BLaER1 treated with 17β-estradiol and CSF1 and Interleukin-3, amounts not matched to agents 10 nM and 100 nM (cell line): ENCODE data around the gene PRKCA.
"Not testable (repeated sequence)": the region's sequence is repeated elsewhere in the genome, so short reads cannot be mapped to it uniquely, and the experiment has no call there.

Experiments
- H3K27ac ChIP-seq, 11 experiments: shearing (Covaris generic); formaldehyde crosslinking; 2 replicates each; pipeline ENCODE4 v1.8.1; 2022
- H3K27me3 ChIP-seq, 11 experiments: shearing (Covaris generic); formaldehyde crosslinking; 2 replicates each; pipeline ENCODE4 v1.8.1; 2022
- H3K36me3 ChIP-seq, 11 experiments: shearing (Covaris generic); formaldehyde crosslinking; 2 replicates each; pipeline ENCODE4 v1.8.1; 2022
- H3K4me1 ChIP-seq, 10 experiments: shearing (Covaris generic); formaldehyde crosslinking; 2 replicates each; pipeline ENCODE4 v1.8.1; 2022
- H3K4me2 ChIP-seq, 11 experiments: shearing (Covaris generic); formaldehyde crosslinking; 2 replicates each; pipeline ENCODE4 v1.8.1; 2022
- H3K4me3 ChIP-seq, 10 experiments: shearing (Covaris generic); formaldehyde crosslinking; 2 replicates each; pipeline ENCODE4 v1.8.1; 2022
- H3K9ac ChIP-seq, 11 experiments: shearing (Covaris generic); formaldehyde crosslinking; 2 replicates each; pipeline ENCODE4 v1.8.1; 2022
- H3K9me3 ChIP-seq, 11 experiments: shearing (Covaris generic); formaldehyde crosslinking; replicated peaks in 1 of 11; 2 replicates each; pipeline ENCODE4 v1.8.1; 2022
- H4K20me1 ChIP-seq, 11 experiments: shearing (Covaris generic); formaldehyde crosslinking; 2 replicates each; pipeline ENCODE4 v1.8.1; 2022
- Cebpa-rat ChIP-seq, 11 experiments: shearing (Covaris generic); IDR thresholded peaks; 2 replicates each; pipeline ENCODE4 v1.8.1; 2022

Gene PRKCA

DNA sequence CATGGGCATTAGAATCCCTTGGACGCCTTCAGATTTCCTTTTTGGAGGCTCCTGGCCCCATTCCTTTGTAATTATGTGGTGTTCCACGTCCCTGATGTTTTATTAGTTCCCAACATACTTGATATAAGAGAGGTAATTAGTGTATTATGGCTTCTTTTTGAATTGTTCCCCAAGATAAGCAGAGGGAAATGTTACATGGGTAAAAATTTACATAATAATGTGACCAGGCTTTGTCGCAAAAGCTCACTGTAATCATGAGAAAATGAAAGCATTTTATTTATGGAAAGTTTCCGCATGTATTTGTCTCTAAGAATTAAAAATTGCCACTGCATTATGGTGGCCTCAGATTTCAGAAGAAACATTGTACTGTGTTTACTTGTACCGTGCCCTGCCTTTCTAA lies 177.8 kb downstream of the PRKCA start:
- Histone ChIP-seq H3K4me3 (no peak overlapping the region), H3K4me2 (peak overlapping the region in 2 of 11 experiments; percentile 46 to 64; a peak in 3 of 22 replicates), H4K20me1 (peaks cover 0 to 2% (median 0%) of the 10 kb centered on the region in 11 experiments; a peak in 2 of 22 replicates), H3K9me3 (peaks cover 6 to 16% (median 9%) of the 10 kb centered on the region in 11 experiments; a peak in 16 of 22 replicates), H3K36me3 (peaks cover 0 to 17% (median 0%) of the 10 kb centered on the region in 11 experiments; a peak in 4 of 22 replicates), H3K27ac (no peak overlapping the region; a peak in 1 of 22 replicates), H3K27me3 (no peaks in the 10 kb centered on the region), H3K4me1 (peaks cover 0 to 64% (median 0%) of the 10 kb centered on the region in 10 experiments; a peak in 7 of 20 replicates), H3K9ac (no peak overlapping the region)
- TF ChIP-seq Cebpa-rat (IDR thresholded peaks at IDR 0.05): no peak

DNA sequence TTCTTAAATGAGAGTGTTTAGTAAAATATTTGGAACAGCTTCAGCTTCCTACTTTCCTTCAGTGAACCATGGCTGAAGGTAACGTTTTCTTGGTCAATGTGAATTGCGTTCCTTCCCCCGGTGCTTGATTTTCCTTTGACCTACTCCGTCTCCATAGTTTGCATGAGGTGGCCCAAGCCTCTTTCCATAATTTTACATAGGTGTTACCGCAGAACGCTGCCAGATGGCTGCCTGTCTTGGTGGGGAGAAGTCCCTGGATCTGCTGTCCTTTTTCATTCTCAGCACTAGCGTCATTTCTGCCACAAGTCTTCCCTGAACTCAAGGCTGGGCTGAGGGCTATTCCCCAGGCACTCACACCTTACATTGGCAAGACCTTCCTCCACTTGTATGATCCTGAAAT lies 178.4 kb downstream of the PRKCA start:
- Histone ChIP-seq H3K4me1 (peaks cover 0 to 64% (median 0%) of the 10 kb centered on the region in 10 experiments; a peak in 7 of 20 replicates), H3K4me2 (peak overlapping the region in 3 of 11 experiments; percentile 27 to 64 (median 46); a peak in 6 of 22 replicates), H3K27ac (peak overlapping the region in 1 of 11 experiments; percentile 6; a peak in 1 of 22 replicates), H3K27me3 (no peaks in the 10 kb centered on the region), H3K9ac (no peak overlapping the region), H3K9me3 (peaks cover 6 to 16% (median 9%) of the 10 kb centered on the region in 11 experiments; a peak in 16 of 22 replicates), H3K4me3 (no peak overlapping the region), H3K36me3 (peaks cover 0 to 14% (median 0%) of the 10 kb centered on the region in 11 experiments; a peak in 3 of 22 replicates), H4K20me1 (peaks cover 0 to 6% (median 0%) of the 10 kb centered on the region in 11 experiments; a peak in 2 of 22 replicates)
- TF ChIP-seq Cebpa-rat (IDR thresholded peaks at IDR 0.05): no peak

DNA sequence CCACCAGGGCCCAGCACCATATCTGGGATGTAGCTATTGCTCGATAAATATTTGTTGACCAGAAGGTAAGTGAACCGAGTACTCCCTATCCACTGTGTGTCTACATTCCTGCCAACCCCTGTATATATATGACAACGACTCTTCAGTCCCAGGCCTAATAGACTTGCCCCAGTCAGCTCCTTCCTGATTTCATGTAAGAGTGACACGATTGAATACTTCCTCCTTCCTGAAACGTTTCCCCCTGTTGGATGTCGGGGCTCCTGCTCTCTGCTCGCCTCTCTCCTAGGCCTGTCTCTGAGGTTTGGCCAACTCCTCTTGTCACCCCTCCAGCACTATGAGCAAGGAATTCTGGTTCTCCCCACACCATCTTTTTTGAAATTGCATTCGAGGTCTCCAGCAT lies 178.9 kb downstream of the PRKCA start:
- Histone ChIP-seq H3K27ac (peak overlapping the region in 1 of 11 experiments; percentile 6; a peak in 1 of 22 replicates), H3K4me3 (no peak overlapping the region), H3K9ac (no peak overlapping the region), H4K20me1 (peaks cover 0 to 6% (median 0%) of the 10 kb centered on the region in 11 experiments; a peak in 2 of 22 replicates), H3K4me2 (peak overlapping the region in 3 of 11 experiments; percentile 27 to 64 (median 46); a peak in 6 of 22 replicates), H3K9me3 (peaks cover 6 to 16% (median 9%) of the 10 kb centered on the region in 11 experiments; a peak in 16 of 22 replicates), H3K4me1 (peaks cover 0 to 59% (median 0%) of the 10 kb centered on the region in 10 experiments; a peak in 7 of 20 replicates), H3K27me3 (no peaks in the 10 kb centered on the region), H3K36me3 (peaks cover 0 to 16% (median 0%) of the 10 kb centered on the region in 11 experiments; a peak in 3 of 22 replicates)
- TF ChIP-seq Cebpa-rat (IDR thresholded peaks at IDR 0.05): no peak

- Histone ChIP-seq H3K27ac (no peak overlapping the region), H3K4me1 (peaks cover 0 to 46% (median 0%) of the 10 kb centered on the region in 10 experiments; a peak in 7 of 20 replicates), H3K4me2 (peak overlapping the region in 2 of 11 experiments; percentile 49 to 56; a peak in 4 of 22 replicates), H4K20me1 (peaks cover 0 to 23% (median 0%) of the 10 kb centered on the region in 11 experiments; a peak in 4 of 22 replicates), H3K9ac (no peak overlapping the region), H3K36me3 (peaks cover 0 to 17% (median 0%) of the 10 kb centered on the region in 11 experiments; a peak in 3 of 22 replicates), H3K27me3 (no peaks in the 10 kb centered on the region), H3K4me3 (no peak overlapping the region), H3K9me3 (peaks cover 6 to 16% (median 8%) of the 10 kb centered on the region in 11 experiments; a peak in 16 of 22 replicates)
- no peak for TF ChIP-seq Cebpa-rat (IDR thresholded peaks at IDR 0.05)
These were observed 181.5 kb downstream of the PRKCA start for GRCh38 chr17:66483906-66484305.

- peaks cover 0 to 9% (median 0%) of the 10 kb centered on the region in 11 experiments; a peak in 1 of 22 replicates for H3K9me3 ChIP-seq
- H3K27me3 ChIP-seq: no peaks in the 10 kb centered on the region
- peaks cover 0 to 39% (median 0%) of the 10 kb centered on the region in 10 experiments; a peak in 7 of 20 replicates for H3K4me1 ChIP-seq
- peaks cover 0 to 23% (median 0%) of the 10 kb centered on the region in 11 experiments; a peak in 4 of 22 replicates for H4K20me1 ChIP-seq
- peak overlapping the region in 1 of 11 experiments; percentile 9; a peak in 2 of 22 replicates for H3K4me2 ChIP-seq
- peaks cover 0 to 10% (median 0%) of the 10 kb centered on the region in 11 experiments; a peak in 3 of 22 replicates for H3K36me3 ChIP-seq
- H3K4me3 ChIP-seq: no peak overlapping the region
- H3K9ac ChIP-seq: no peak overlapping the region
- no peak overlapping the region for H3K27ac ChIP-seq
- TF ChIP-seq Cebpa-rat (IDR thresholded peaks at IDR 0.05): no peak
These were observed 183.0 kb downstream of the PRKCA start for GRCh38 chr17:66485309-66485947.

DNA sequence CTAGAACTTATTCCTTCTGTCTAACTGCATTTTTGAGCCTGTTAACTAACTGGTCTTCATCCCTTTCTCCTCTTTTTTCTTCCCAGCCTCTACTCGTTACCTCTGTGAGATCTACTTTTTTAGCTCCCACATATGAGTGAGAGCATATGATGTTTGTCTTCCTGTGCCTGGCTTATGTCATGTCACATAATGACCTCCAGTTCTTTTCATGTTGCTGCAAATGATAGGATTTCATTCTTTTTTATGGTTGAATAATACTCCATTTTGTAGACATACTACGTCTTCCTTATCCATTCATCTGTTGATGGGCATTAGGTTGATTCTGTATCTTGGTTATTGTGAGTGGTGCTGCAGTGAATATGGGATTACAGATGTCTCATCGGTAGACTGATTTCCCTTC lies 184.7 kb downstream of the PRKCA start:
- Histone ChIP-seq H3K4me2 (no peak overlapping the region), H4K20me1 (peaks cover 0 to 23% (median 0%) of the 10 kb centered on the region in 11 experiments; a peak in 3 of 22 replicates), H3K9ac (no peak overlapping the region), H3K27ac (no peak overlapping the region), H3K4me1 (peaks cover 0 to 42% (median 5%) of the 10 kb centered on the region in 10 experiments; a peak in 11 of 20 replicates), H3K27me3 (no peaks in the 10 kb centered on the region), H3K9me3 (no peaks in the 10 kb centered on the region), H3K4me3 (no peak overlapping the region), H3K36me3 (peaks cover 0 to 6% (median 0%) of the 10 kb centered on the region in 11 experiments; a peak in 1 of 22 replicates)
- TF ChIP-seq Cebpa-rat (IDR thresholded peaks at IDR 0.05): no peak

DNA sequence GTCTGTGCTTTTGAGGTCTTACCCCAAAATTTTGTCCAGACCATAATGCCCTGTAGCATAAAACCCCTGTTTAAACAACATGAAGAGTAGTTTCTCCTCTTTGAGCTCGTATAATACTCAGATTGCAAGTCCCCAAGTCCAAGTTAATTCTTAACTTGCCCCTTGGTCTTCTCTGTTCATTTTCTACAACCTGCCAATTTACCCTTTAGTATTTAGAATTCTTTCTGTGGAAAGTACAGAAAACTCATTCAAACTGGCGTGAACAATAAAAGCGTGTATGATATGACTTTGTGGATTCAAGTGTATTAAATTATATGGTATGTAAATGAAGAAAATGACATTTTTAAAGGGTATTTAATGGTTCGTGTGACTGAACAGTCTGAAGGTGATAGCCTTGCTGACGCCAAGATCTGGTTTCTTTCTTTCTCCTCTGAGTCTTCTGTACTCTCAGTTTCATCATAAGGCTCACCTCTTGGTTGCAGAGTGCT lies 185.6 kb downstream of the PRKCA start:
- Histone ChIP-seq H3K4me2 (no peak overlapping the region), H3K4me3 (no peak overlapping the region), H3K36me3 (peaks cover 0 to 6% (median 0%) of the 10 kb centered on the region in 11 experiments; a peak in 1 of 22 replicates), H3K4me1 (peaks cover 6 to 50% (median 14%) of the 10 kb centered on the region in 10 experiments), H3K27ac (no peak overlapping the region), H3K27me3 (no peaks in the 10 kb centered on the region), H3K9me3 (no peaks in the 10 kb centered on the region), H4K20me1 (peaks cover 0 to 23% (median 0%) of the 10 kb centered on the region in 11 experiments; a peak in 3 of 22 replicates), H3K9ac (no peak overlapping the region)
- TF ChIP-seq Cebpa-rat (IDR thresholded peaks at IDR 0.05): no peak

DNA sequence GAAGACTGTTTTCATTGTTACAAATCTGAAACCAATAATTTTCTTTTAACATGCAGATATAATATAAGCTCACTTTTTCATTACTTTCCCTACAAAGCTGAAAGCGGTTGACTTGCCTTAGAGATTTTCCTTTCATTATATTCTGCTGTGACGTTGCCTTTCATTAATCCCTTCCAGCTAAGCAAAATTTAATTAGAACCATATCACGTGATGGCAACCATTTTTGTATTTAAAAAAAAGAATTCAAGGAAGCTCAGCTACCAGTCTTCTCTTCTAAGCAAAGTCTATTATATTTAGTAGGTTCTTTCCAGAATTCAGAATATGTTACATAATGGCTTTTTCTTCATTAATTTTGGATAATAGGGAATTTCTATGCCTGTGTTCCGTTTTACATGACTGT lies 186.5 kb downstream of the PRKCA start:
- Histone ChIP-seq H3K27me3 (no peaks in the 10 kb centered on the region), H3K27ac (no peak overlapping the region), H3K36me3 (peaks cover 0 to 6% (median 0%) of the 10 kb centered on the region in 11 experiments; a peak in 1 of 22 replicates), H4K20me1 (peaks cover 0 to 27% (median 0%) of the 10 kb centered on the region in 11 experiments; a peak in 3 of 22 replicates), H3K9me3 (no peaks in the 10 kb centered on the region), H3K9ac (no peak overlapping the region), H3K4me1 (peaks cover 14 to 50% (median 23%) of the 10 kb centered on the region in 10 experiments), H3K4me3 (no peak overlapping the region), H3K4me2 (no peak overlapping the region)
- no peak for TF ChIP-seq Cebpa-rat (IDR thresholded peaks at IDR 0.05)

DNA sequence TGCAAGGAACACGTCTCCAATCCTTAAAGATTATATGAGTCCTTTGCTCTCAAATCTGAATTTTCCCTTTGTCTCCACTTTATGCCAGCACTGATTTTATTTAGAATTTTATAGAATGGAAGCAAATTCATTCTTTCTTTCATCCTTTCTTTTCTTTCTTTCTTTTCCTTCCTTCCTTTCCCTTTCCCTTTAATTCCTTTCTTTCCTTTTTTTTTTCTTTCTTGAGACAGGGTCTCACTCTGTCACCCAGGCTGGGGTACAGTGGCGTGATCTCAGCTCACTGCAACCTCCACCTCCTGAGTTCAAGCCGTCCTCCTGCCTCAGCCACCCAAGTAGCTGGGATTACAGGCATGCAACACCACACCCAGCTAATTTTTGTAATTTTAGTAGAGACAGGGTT lies 187.2 kb downstream of the PRKCA start:
- H3K4me2 ChIP-seq, H3K9me3 ChIP-seq, H3K27me3 ChIP-seq, H3K9ac ChIP-seq, H3K4me3 ChIP-seq, H3K36me3 ChIP-seq, H3K27ac ChIP-seq: not testable (repeated sequence)
- H4K20me1 ChIP-seq: peaks cover 0 to 27% (median 0%) of the 10 kb centered on the region in 11 experiments; a peak in 3 of 22 replicates
- peaks cover 21 to 54% (median 30%) of the 10 kb centered on the region in 10 experiments for H3K4me1 ChIP-seq
